Immature natural killer cell (primary cell): Measurements from ENCODE around the gene PEX14. TPM values are rescaled to one million over a fixed set of nuclear protein-coding genes. Genes with fewer than 3 reads are reported as not detected.

Experiments used
- DNase-seq, 3 donors: peaks; one replicate each; pipeline ENCODE4 v3.0.0; 2022; ENCODE audit warnings: mixed read lengths in 1 of 3
- H3K27ac Mint-ChIP-seq, 6 donors: one replicate each; pipeline ENCODE4 v1.8.0; 2020; ENCODE audit warnings: mixed read lengths in 6 of 6, mild to moderate bottlenecking in 5 of 6, inconsistent platforms in 4 of 6, moderate library complexity in 3 of 6
- H3K27me3 Mint-ChIP-seq, 3 donors: one replicate each; pipeline ENCODE4 v1.8.0; 2020 to 2021; ENCODE audit warnings: low read depth in 3 of 3, mild to moderate bottlenecking in 3 of 3, mixed read lengths in 3 of 3, moderate library complexity in 3 of 3, inconsistent platforms in 1 of 3
- H3K36me3 Mint-ChIP-seq, 3 donors: one replicate each; pipeline ENCODE4 v1.8.0; 2020; ENCODE audit warnings: mixed read lengths in 3 of 3, inconsistent platforms in 2 of 3, mild to moderate bottlenecking in 2 of 3
- H3K4me1 Mint-ChIP-seq, 2 donors: one replicate each; pipeline ENCODE4 v1.8.0; 2020; ENCODE audit warnings: inconsistent platforms in 2 of 2, mild to moderate bottlenecking in 2 of 2, mixed read lengths in 2 of 2, moderate library complexity in 1 of 2
- H3K4me3 Mint-ChIP-seq, 5 donors: one replicate each; pipeline ENCODE4 v1.8.0; 2020; ENCODE audit warnings: mild to moderate bottlenecking in 5 of 5, mixed read lengths in 5 of 5, inconsistent platforms in 3 of 5, moderate library complexity in 3 of 5
- H3K9me3 Mint-ChIP-seq, 6 donors: one replicate each; pipeline ENCODE4 v1.8.0; 2020; ENCODE audit warnings: mild to moderate bottlenecking in 6 of 6, mixed read lengths in 6 of 6, inconsistent platforms in 4 of 6, moderate library complexity in 3 of 6
- polyA plus RNA-seq, 3 donors: library from polyadenylated mRNA; unstranded; fragments of 300-500 nt; fragmentation: Illumina TruSeq; gene quantifications; one replicate each; pipeline ENCODE4 v1.2.3, GENCODE V29; 2021

The PEX14 gene
- polyA plus RNA-seq, 3 donors from 2014 or later: 2.0 to 7.5 (median 4.1) TPM

DNA sequence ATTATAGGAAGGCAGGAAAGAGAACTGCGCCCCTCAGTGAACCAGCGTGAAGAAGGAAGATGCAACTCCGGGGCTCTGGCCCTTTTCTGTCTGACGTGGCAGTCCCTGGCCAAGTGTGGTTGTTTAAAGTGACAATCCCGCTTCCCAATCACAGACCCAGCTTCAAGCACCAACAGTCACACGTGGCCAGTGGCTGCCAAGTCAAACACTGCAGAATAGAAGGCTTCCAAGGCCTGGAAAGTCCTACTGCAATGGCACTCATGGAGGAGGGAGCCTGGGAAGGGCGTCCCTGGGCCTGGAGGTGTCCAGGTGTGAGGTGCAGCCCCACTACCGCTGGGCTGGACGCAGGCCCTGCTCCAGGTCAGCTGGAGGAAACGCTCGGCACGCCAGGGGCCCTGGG lies 177.9 kb downstream of the PEX14 start:
- DNase-seq: no peak
- no peaks in the 10 kb centered on the region for H3K4me1 Mint-ChIP-seq
- H3K27me3 Mint-ChIP-seq: peaks cover 0 to 4% (median 0%) of the 10 kb centered on the region in 3 donors
- peaks cover 5 to 6% (median 5%) of the 10 kb centered on the region in 3 donors for H3K36me3 Mint-ChIP-seq
- H3K9me3 Mint-ChIP-seq: no peaks in the 10 kb centered on the region
- H3K4me3 Mint-ChIP-seq: no peak overlapping the region
- H3K27ac Mint-ChIP-seq: no peak overlapping the region

DNA sequence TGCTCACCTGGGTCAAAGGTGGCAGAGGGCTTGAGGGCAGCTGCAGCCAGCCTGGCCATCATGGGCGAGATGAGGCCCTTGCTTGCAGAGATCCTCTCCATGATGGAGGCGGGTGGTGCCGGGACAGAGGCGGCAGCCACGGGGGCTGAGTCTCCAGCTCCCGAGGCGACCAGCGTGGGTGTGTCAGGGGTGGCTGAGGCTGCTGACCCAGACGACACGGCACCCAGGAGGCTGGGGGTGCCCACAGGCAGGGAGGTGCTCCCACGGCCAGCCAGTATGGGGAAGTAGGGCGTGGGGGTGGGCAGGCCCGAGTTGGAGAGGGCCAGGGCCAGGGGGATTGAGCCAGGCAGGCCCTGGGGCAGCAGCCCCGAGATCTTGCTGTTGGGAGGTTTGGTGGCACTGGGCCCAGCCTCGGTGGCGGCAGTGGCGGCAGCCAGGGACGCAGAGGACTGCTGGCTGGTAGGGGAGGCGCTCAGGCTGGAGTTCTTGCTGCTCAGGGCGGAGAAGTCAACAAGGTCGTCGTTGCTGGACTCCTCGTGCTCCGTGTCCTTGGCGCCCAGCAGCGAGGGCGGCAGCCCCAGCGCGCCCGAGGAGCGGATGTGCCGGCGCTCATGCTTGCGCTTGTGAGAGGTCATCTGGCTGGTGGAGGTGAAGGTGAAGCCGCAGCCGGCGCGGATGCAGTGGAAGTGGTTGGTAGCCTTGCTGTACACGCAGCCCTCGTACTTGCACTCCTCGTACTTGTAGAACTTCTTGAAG lies 178.8 kb downstream of the PEX14 start:
- DNase-seq: no peak
- H3K27me3 Mint-ChIP-seq: peaks cover 0 to 4% (median 0%) of the 10 kb centered on the region in 3 donors
- H3K9me3 Mint-ChIP-seq: no peaks in the 10 kb centered on the region
- H3K27ac Mint-ChIP-seq: no peak overlapping the region
- H3K4me1 Mint-ChIP-seq: no peaks in the 10 kb centered on the region
- H3K36me3 Mint-ChIP-seq: peaks cover 5 to 6% (median 5%) of the 10 kb centered on the region in 3 donors
- H3K4me3 Mint-ChIP-seq: no peak overlapping the region

DNA sequence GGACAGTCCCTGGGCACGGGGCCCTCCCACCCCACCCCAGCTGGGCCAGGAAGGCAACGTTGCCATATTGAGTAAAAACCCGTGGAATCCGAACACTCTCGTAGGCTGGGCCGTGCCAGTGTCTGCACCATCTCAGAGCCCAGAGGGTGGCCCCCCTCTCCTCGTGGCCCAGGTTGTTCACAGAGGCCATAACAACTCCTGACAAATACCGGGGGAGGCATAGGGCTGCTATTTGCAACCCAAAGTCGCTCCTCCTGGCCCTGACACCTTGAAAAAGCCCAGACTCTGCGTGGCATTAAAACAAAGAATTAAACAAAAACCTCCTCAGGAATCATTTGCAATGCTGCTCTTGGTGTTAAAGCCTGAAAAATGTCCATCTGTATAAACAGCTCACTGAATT lies 180.3 kb downstream of the PEX14 start:
- Mint-ChIP-seq H3K4me1 (no peaks in the 10 kb centered on the region), H3K4me3 (no peak overlapping the region), H3K36me3 (peaks cover 5 to 6% (median 5%) of the 10 kb centered on the region in 3 donors), H3K27ac (peak overlapping the region in 1 of 6 donors; percentile 11), H3K9me3 (no peaks in the 10 kb centered on the region), H3K27me3 (peaks cover 0 to 4% (median 0%) of the 10 kb centered on the region in 3 donors)
- no peak for DNase-seq

DNA sequence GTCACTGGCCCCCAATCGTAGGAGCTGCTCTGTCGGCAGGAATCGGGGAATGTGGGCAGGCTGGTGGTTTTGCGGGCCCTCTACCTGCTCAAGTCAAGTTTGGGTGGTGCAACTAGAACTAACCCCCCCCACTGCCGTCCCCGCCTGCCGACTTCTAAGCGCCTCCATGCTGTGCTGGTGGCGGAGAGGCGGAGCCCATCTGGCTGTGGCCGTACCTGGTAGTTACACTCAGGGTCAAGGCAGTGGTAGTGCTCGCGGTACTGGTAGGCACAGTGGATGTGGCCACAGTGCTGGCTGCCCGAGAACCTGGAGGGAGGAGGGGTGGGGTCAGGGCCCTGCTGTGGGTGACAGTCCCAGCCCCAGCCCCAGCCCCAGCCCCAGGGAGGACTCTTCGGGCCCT lies 181.7 kb downstream of the PEX14 start:
- H3K4me3 Mint-ChIP-seq: no peak overlapping the region
- no peak overlapping the region for H3K27ac Mint-ChIP-seq
- peaks cover 5 to 6% (median 5%) of the 10 kb centered on the region in 3 donors for H3K36me3 Mint-ChIP-seq
- H3K9me3 Mint-ChIP-seq: no peaks in the 10 kb centered on the region
- DNase-seq: no peak
- H3K27me3 Mint-ChIP-seq: peaks cover 0 to 4% (median 0%) of the 10 kb centered on the region in 3 donors
- H3K4me1 Mint-ChIP-seq: no peaks in the 10 kb centered on the region

DNA sequence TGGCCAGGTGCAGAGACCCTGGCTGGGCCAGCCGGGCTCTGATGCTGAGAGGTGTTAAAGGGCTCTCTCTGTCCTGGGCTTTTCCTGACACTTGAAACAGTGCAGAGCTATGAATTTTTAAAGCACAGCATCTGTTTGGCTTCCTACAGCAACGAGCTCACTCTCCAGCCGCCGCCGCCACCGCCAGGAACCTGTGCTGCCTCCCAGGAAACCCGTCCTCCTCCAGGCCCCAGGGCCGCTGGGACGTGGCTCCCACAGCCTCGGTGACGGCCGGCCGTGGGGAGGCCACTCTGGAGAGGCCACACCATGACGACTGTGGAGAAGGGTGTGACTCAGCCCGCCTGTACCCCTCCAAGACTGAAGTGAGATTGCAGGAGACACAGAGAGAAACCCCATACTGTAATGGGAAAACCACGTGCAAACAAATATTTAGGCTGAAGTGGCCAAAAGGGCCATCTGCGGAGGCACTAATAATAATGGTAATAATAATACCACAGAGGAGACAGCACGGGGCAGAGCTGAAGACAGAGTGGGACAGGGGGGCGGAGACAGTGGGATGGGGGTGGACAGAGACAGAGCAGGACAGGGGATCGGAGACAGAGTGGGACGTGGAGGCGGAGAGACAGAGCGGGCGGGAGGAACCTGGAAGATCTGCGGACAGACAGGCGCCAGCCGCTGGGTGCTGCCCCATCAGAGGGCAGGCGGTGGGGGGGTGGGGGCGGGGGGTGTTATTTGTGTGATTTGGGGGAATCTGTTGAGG lies 182.5 kb downstream of the PEX14 start:
- Mint-ChIP-seq H3K27me3 (peaks cover 0 to 3% (median 0%) of the 10 kb centered on the region in 3 donors), H3K4me1 (no peaks in the 10 kb centered on the region), H3K36me3 (peaks cover 5% of the 10 kb centered on the region in 3 donors), H3K27ac (no peak overlapping the region), H3K4me3 (no peak overlapping the region), H3K9me3 (no peaks in the 10 kb centered on the region)
- no peak for DNase-seq

DNA sequence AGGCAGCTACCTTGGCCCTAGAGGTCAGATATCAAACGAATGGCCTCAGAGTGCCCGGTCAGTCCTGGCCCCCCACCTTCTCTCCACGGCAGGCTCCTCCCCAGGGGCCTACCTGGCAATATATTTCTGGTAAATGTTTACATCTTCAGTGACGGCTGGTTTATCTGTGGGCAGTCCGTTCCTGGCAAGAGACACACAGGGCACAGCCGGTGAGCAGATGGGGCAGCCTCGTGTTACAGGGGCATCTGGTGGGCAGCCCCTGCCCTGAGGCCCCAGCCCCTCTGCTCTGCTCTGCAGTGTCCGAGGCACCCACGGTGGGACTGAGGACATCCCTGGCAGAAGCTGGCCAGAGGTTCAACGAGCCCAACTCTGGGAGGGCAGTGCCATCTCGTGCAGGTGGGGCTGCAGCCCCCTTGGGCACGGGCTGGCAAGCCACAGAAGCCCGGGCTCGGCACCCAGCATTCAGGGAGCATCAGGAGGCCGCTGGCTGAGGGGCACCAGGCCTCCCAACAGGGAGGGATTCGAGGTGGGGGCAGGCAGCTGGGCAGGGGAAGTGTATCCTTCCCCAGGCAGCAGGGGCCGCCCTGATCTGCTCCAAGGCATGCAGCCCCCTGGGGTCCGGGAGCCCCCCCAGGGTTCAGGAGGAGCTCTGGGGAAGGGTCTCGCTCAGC lies 183.8 kb downstream of the PEX14 start:
- H3K9me3 Mint-ChIP-seq: no peaks in the 10 kb centered on the region
- no peaks in the 10 kb centered on the region for H3K4me1 Mint-ChIP-seq
- DNase-seq: no peak
- H3K27me3 Mint-ChIP-seq: peaks cover 0 to 1% (median 0%) of the 10 kb centered on the region in 3 donors
- H3K4me3 Mint-ChIP-seq: no peak overlapping the region
- peaks cover 3 to 5% (median 5%) of the 10 kb centered on the region in 3 donors for H3K36me3 Mint-ChIP-seq
- no peak overlapping the region for H3K27ac Mint-ChIP-seq

DNA sequence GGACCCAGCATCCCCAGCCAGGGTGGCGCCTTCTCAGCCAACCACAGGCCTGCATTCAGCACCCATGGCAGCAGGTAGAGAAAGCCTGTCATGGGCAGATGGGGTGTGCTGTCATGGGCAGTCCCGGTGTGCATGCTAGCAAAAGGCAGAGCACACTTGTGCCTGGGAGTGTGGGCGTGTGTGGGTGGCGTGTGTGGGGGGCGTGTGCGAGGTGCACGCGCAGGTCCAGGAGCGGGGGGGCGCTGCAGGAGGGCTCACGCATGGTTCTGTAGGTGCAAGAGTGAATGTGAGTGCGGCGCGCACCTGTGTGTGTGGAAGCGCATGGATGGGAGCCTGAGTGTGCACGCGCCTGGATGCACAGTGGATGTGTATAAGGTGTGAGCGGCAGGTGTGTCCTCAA lies 184.5 kb downstream of the PEX14 start:
- H3K27me3 Mint-ChIP-seq: peaks cover 0 to 1% (median 0%) of the 10 kb centered on the region in 3 donors
- no peak overlapping the region for H3K27ac Mint-ChIP-seq
- no peak overlapping the region for H3K4me3 Mint-ChIP-seq
- no peaks in the 10 kb centered on the region for H3K4me1 Mint-ChIP-seq
- DNase-seq: no peak
- peaks cover 0 to 5% (median 3%) of the 10 kb centered on the region in 3 donors for H3K36me3 Mint-ChIP-seq
- H3K9me3 Mint-ChIP-seq: no peaks in the 10 kb centered on the region

DNA sequence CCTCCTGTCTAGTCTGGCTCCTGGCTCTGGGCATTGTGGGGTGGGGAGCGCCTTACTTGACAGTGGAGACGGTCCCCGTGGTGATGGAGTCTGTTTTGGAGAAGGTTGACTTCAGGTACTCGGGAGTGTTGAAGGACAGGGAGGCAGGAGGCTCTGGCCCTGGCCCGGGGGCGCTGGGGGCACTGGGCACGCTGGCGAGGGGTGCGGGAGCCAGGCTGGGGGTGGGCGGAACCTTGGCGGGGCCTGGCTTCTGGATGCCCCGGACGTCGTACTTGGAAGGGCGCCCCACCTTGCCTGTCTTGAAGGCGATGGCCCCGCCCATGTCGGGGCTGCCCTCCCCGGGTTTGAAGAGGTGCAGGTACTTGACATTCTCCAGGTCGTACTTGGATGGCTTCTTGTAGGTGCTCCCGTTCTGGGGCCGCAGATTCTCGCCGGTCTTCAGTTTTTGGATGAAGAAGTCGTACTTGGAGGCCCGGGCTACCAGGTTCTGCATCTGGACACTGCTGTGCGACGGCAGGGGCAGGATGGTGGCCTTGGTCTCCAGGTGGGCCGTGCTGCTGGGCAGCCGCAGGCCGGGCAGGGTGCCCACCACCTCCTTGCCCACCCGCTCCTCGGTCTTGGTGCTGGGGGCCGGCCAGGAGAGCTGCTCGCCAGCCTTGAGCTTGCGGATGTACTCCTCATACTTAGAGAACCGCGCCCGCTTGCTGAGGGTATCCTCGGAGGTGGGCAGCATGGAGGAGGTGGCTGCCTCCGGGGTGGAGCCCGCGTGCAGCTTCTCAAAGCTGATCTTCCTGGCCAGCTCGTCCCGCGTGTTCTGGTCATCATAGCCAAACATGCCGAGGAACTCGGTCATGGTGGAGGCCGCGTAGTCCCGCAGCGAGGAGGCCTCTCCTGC lies 185.1 kb downstream of the PEX14 start:
- Mint-ChIP-seq H3K4me1 (no peaks in the 10 kb centered on the region), H3K27me3 (no peaks in the 10 kb centered on the region), H3K36me3 (peaks cover 0 to 3% (median 0%) of the 10 kb centered on the region in 3 donors), H3K4me3 (no peak overlapping the region), H3K27ac (no peak overlapping the region), H3K9me3 (no peaks in the 10 kb centered on the region)
- DNase-seq: no peak

DNA sequence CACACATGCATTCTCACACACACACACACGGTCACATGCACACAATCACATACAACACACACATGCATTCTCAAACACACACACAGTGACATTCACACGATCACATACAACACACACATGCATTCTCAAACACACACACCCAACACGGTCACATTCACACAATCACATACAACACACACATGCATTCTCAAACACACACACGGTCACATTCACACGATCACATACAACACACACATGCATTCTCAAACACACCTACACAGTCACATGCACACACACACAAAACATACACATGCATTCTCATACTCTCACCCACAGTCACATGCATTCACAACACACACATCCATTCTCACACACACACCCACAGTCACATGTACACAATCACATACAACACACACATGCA lies 186.7 kb downstream of the PEX14 start:
- H3K4me1 Mint-ChIP-seq: no peaks in the 10 kb centered on the region
- H3K27me3 Mint-ChIP-seq: no peaks in the 10 kb centered on the region
- no peak overlapping the region for H3K4me3 Mint-ChIP-seq
- H3K27ac Mint-ChIP-seq: no peak overlapping the region
- H3K9me3 Mint-ChIP-seq: no peaks in the 10 kb centered on the region
- no peaks in the 10 kb centered on the region for H3K36me3 Mint-ChIP-seq
- no peak for DNase-seq

DNA sequence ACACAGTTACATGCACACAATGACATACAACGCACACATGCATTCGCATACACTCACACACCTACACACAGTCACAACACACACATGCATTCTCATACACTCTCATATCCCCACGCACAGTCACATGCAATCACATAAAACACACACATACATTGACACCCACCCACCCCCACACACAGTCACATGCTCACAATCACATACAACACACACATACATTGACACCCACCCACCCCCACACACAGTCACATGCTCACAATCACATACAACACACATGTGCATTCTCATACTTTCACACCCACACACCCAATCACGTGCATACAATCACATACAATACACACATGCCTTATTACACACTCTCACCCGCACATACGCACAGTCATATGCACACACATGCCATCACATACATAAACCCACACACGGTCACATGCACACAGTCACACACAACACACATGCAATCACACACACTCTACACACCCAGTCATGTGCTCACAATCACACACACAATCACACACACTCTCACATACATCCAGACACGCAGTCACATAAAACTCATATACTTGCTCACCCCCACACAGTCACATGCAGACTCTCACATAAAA lies 187.4 kb downstream of the PEX14 start:
- no peak for DNase-seq
- H3K4me3 Mint-ChIP-seq: no peak overlapping the region
- no peak overlapping the region for H3K27ac Mint-ChIP-seq
- H3K9me3 Mint-ChIP-seq: no peaks in the 10 kb centered on the region
- no peaks in the 10 kb centered on the region for H3K4me1 Mint-ChIP-seq
- no peaks in the 10 kb centered on the region for H3K36me3 Mint-ChIP-seq
- H3K27me3 Mint-ChIP-seq: peaks cover 0 to 2% (median 0%) of the 10 kb centered on the region in 3 donors

DNA sequence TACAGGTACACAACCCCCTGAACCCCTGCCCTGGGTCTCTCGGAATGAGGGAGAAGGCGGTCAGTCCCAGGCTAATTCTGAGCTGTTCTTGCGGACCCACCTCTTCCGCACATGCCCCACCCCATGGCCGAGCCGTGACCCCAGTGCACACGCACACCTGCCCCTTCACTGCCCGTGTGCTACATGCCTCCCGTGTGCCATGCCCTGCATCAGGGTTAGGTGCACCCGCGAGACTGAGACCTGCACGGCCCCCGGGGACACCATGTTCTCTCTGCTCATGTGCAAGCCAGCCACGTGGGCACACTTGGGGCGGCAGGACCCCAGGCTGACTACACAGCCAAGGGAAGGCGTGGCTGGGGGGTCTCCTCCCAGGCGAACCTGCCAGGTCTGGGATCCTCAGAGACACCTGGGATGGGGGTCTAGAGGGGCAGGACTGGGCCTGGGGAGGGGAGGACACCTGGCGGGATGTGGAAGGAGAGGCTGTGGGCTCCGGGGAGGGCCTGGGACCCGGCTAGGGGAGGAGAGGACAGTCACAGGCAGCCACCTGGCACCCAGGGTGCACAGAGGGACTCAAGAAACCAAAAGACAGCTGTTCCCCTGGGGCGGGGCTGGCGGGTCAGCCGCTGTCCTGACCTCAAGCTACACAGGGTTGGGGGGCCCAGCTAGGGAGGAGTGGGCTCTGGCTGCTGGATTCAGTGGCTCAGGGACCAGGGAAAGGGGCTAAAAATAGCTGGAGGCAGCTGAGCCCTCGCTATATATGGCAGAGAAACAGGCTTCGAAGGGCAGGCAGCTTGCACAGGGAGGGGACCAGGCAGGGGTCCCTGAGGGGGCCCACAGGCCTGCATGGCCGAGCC lies 188.3 kb downstream of the PEX14 start:
- Mint-ChIP-seq H3K9me3 (no peaks in the 10 kb centered on the region), H3K36me3 (no peaks in the 10 kb centered on the region), H3K4me1 (no peaks in the 10 kb centered on the region), H3K27ac (no peak overlapping the region), H3K27me3 (peaks cover 0 to 6% (median 0%) of the 10 kb centered on the region in 3 donors), H3K4me3 (no peak overlapping the region)
- no peak for DNase-seq

DNA sequence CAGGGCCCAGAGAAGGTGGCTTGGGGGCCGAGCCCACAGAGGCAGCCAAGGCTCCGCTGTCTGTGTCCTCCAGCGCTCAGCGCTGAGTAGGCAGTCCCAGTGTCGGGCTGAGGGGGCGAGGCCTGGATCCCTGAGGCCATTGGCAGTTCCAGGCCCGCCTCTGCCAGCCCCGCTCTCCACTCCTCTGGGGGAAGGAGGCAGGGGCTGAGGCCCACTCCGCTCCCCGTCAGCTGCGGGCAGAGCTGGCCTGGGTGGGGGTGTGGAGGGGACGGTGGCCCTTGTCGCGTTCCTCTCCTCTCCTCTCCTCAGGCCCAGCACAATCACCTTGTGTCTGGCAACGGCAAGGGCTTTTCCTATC lies 188.9 kb downstream of the PEX14 start:
- Mint-ChIP-seq H3K4me3 (no peak overlapping the region), H3K9me3 (no peaks in the 10 kb centered on the region), H3K4me1 (no peaks in the 10 kb centered on the region), H3K27me3 (peaks cover 0 to 9% (median 0%) of the 10 kb centered on the region in 3 donors), H3K36me3 (no peaks in the 10 kb centered on the region), H3K27ac (no peak overlapping the region)
- DNase-seq: no peak
